Left renal cortex interstitium (tissue), 4 donors: ENCODE results near the gene KCNH3. TPM values are rescaled to one million over a fixed set of nuclear protein-coding genes. Genes with fewer than 3 reads are reported as not detected.
A peak's percentile ranks its signal among the peaks of the same experiment; 100 is the strongest.

Experiments
- DNase-seq, 4 donors: peaks; one replicate each; pipeline ENCODE4 v3.0.0-alpha.2; 2013; ENCODE audit warnings: low read depth in 4 of 4, low spot score in 2 of 4, missing footprints in 1 of 4
- polyA plus RNA-seq, 4 donors: library from polyadenylated mRNA; unstranded; fragments of 120-200 nt; gene quantifications; one replicate each; pipeline ENCODE4 v1.2.1, GENCODE V29; 2013; ENCODE audit not compliant: insufficient read length in 4 of 4

The KCNH3 gene
- polyA plus RNA-seq, 4 donors, result 3.9 to 7.6 (median 6.9) TPM

DNA sequence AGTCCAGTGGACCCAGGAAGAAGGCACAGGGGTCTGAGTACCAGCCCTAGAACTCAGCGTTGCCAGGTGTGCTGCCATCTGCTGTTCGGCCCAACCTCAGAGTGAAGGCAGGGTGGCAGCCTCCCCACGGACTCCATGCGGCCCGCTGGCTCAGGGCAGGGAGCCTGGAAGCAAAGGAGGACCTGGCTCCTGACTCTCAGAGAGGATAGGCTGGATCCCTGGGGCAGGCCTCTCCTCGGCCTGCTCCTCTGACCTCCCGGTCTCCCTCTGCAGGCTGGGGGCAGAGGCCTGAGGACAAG is 19.0 kb downstream of the KCNH3 start:
- DNase-seq, result no peak

DNA sequence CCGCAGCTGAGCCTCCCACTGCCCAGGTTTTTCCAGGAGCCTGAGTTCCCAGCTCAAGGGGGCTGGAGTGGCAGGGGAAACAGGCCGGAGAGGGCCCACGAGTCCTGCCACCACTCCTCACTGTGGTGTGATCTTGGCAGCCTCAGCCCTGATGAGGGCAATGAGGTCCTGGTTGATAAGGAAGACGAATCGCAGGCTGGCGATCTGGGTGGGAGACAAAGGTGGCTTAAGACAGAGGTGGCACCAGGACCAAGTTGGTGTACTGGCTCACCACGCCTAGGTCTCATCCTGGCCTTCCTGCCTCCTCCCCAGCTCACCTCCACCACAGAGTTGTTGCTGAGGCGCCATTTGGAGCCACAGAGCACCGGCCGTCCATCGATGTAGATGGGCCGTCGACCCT is 19.7 kb downstream of the KCNH3 start:
- no peak for DNase-seq

DNA sequence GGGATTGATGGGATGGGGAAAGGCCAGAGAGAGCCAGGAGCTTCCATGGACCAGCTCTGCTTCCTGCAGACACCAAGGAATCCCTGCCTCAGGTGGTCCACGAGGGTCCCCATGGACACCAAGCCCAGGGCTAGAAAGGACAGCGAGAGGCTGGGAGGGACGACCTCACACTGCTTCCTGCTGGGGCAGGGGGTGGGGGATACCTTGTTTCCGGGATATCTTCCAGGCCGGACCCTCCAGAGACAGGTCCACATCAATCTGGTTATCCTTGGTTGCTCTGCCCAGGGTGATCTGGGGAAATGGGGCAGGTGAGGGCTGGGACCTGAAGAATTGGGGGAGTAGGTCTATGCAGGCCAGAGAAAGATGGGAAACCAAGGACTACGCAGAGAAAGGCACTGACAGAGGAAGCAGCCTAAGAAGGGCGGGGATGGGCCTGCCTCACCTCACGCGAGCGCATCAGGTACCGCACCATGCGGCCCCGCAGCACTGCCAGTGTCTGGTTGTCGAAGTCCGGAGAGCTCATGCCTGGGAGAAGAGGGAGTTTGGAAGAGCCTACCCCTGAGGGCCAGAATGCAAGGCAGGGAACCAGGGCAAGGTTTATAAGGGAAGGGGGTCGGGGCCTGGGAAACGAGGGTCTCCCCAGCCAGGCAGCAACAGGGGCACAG is 20.3 kb downstream of the KCNH3 start:
- no peak for DNase-seq

DNA sequence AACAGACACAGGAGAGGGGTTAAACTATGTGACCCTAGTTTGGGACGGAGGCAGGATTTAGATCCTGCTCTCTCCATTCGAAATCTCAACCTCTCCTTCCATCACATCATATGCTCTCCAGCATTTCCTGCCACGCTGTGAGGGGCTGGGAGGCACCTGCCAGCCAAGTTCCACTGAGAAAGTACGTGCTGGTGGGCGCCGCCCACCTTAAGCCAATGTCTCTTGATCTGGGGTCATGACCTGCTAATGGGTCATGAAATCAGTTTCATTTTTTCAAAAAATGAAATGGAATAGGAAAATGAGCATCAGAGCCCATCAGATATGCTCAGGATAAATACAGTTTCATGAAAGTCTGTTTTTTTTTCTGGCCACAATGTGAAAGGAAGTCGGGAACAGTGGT is 21.9 kb downstream of the KCNH3 start:
- DNase-seq, result no peak

DNA sequence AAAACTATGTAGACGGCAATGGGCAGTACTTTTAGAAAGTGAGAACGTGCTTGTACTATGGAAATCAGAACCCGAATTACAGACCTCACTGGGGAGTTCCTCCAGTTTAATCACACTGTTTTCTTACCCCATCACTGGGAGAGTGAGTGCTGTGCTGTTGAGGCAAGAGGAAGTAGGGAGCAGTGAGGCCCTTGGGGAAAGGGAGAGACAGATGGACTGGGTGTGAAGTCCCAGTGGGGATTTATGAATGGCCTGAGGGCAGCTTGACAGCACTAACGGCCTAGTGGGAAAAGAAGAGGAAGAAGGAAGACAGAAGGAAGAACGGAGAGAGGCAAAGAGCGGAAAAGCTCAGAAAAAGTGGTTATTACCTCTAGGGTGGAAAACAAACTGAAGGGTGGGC is 23.4 kb downstream of the KCNH3 start:
- DNase-seq, result no peak

DNA sequence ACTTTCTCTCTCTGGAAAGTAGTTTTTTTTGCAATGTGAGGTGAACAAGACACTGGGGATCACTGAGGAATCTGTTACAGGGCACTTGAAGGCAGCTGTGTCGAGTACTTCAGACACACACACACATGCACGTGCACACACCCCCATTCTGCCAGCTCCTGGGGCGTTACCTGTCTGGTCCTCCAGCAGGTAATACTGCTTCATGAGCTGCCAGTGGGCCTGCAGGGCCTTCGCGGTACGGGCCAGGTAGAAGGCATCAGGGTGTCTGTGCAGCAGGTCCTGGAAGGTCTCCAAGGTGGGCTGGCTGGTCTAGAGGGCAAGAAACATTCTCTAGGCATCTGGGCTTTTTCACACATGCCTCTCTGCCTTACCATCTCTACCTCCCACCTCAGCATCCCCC is 24.0 kb downstream of the KCNH3 start:
- no peak for DNase-seq

DNA sequence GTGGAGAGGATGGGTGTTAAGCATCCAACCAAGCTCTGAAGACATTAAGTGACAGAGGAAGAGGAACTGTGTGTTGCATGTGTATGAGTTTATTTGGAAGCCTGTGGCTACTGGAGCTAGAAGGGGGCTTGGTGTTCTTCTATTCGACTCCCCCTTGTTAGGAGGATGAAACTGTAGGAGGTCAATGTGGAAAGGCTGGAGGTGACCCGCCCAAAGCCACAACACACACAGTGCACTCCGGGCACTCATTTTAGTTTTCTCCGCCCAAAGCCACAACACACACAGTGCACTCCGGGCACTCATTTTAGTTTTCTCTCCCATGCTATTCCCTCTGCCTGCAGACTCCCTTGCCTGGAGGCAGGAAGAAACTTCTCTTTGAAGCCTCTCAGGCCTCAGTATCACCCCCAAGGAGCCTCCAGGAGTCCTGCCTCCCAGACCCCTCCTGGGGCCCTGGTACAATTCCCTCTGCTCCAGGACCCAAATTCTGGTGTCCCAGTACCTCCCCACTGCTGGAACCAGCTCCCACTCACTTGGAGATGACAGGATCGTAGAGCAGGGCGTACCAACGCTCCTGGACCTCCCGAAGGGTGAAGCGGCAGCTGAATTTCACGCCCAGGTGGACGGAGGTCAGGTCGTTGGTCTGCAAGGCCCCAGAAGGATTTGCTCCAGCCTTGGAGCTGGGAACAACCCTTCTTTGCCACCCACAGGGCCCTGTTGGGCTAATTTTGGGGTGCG is 25.3 kb downstream of the KCNH3 start:
- no peak for DNase-seq

DNA sequence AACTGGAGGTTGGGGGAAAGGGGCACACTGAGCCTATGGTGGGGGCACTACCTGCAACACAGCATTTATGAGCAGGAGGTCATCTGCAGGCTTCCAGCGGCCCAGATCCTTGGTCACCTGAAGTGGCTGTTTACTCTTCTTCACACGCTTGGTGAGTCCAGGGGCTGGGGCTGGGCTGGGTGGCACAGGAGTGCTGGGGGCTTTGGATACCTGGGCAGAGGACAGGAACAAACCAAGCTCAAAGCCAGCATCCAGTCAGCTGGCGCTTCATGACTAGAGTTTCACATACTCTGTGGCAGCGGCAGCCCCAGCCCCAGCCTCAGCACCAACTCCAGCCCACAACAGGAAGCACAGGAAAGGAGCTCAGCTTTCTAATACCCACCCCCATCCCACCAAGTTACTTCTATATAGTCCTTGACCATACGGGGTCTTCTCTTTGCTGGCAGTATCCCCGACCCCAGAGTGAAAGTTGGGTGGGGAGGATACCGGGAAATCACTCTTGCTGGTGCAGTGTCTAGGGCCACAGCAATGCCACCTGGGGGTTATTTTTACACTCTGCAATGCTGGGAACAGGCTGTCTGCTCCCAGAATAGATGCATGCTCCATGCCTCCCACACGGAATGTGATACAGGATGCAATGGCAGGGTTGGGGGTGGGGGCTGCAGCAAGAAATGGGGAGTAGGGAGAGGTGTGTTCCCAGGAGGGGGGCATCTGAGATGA is 26.0 kb downstream of the KCNH3 start:
- DNase-seq, result no peak

DNA sequence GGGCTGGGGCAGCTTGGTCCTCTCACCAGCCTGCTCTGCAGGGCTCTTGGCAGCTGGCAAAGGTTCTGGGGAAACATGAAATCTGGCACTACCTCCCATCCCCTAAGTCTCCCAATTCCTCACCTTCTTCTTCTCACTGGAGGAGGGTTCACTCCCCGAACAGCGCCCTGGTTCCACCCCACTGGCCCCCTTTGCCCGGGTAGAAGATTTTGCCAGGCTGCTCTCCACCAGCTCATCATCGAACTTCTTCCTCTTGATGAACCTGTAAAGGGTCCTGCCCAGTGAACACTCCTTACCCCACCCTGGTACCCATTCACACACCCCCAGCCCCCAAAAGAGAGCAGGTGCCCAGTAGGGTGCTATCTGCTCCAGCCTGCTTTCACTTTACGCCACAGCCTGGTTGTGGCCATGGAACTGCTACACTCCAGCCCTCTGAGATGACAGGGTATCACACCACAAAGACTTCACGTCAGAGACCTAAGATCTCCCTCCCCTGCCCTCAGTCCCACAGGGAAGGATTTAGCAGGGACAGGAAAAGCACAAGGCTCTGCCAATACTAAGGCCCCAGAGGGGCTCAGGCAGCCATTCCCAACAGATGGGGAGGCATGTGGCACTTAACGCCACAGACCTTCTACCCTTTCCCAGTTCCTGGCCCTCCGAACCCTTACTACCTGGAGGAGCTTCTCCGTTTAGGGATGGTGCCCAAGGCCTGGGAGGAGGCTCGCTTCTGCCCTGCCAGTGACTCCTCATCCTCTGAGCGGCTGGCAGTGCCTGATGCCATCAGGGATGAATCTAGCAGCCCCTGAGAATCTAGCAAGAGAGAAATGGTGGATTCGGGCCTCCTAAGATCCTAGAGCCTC is 26.8 kb downstream of the KCNH3 start:
- DNase-seq, result no peak

DNA sequence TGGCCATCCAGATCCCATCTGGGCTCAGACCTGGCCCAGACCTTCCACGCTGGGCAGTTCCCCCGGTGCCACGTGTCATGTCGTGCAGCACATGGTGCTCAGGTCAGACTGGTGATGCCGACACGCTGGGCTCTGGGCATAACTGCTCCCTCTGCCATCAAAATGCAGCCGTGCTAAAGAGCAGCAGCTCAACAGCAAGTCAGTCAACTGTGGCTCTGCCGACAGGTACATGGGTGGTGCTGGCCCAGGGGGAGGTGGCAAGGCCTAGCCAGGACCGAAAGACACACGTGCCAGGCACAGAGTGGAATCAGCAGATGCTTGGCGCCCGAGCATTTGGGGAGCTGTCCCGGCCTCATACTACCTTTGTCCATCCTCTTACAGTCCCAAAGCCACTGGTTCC is 27.5 kb downstream of the KCNH3 start:
- no peak for DNase-seq

DNA sequence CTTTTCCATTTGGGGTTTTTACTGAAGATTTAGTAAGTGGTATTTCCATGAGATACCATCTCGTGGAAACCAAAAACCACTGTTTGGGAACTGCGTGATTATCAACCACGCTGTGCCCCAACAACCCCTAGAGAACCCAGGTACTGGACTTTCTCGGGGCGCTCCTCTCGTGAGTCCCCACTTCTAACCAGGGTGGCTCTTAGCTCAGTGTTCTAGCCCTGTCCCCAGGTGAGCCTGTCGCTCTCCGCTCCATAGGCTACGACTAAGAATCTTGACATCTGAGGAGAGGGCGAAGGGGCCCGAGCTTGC is 28.4 kb downstream of the KCNH3 start:
- DNase-seq, result no peak

DNA sequence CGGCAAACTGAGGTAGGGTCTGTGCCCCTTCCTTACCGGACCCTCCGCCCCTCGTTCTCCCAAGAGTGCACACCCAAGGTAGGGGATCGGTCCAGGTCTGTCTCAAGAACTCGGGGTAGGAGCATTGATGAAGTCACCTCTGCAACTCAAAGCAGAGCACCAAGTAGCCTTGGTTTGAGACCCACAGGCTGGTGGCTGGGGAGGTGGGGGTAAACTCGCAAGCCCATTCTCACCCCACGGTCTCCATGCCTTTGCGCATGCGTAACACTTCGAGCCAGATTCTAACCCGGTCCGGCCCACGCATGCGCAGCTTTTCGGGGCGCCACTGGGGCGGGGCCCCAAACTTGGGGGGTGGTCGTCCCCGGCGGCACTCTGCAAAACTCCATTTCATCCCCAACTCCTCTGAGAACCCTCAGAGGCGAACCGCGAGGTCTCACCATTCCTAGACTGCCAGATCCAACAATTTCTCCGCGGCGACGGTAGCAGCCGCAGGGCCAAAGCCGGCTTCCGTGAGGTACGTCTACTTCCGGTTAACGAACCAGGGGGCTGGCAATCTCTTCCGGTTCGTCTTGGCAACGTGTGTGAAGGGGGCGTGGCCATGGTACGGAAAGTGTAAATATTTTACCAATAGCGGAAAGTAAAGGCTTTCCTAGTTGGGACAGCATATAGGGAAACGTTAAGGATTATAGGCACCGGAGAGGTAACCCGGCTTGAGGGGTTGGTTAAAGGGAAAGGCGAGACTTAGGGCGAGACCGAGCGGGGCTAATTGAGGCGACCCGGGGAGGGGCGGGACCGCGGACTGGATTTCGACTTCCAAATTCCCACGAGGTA is 29.0 kb downstream of the KCNH3 start, which contains the start of gene MCRS1:
MCRS1 (minus strand) TSS at position 532 of the 831 bp plus-strand sequence. CDS start 1,411 bp downstream, outside the sequence.
- peak; percentile 77 to 94 (median 88) for DNase-seq

DNA sequence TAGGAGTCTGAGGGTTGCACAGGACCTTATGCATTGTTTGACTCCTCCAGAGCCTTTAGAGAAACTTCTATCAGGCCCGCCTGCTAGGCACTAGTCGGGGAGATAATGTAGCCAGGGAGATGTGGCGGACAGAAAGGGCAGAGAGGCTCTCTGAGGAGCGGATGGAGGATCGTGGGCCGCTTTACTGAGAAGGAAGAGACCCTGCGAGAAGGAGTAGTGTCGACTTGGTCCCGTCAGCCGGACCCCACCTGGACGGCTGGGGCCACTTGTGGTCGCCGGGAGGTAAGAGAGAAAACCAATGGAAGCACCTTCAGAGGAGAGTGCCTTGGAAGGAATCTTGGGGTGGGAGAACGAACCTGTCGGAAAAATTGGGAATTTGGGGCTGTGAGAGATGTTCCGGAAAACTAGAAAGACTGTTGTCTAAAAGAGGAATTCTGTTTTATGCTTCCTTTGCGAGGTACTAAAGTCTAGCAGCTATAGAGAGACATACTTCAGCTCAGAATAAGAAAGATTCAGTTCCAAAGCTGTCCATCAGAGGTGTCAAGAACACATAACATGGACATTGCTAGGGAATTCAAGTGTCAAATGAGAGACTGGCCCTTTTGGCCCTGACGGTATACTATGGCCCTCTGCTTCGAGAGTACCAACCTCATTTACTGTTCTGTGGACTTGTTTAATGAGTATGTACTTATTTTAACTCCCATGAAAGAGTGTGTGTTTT is 29.8 kb downstream of the KCNH3 start:
- no peak for DNase-seq

DNA sequence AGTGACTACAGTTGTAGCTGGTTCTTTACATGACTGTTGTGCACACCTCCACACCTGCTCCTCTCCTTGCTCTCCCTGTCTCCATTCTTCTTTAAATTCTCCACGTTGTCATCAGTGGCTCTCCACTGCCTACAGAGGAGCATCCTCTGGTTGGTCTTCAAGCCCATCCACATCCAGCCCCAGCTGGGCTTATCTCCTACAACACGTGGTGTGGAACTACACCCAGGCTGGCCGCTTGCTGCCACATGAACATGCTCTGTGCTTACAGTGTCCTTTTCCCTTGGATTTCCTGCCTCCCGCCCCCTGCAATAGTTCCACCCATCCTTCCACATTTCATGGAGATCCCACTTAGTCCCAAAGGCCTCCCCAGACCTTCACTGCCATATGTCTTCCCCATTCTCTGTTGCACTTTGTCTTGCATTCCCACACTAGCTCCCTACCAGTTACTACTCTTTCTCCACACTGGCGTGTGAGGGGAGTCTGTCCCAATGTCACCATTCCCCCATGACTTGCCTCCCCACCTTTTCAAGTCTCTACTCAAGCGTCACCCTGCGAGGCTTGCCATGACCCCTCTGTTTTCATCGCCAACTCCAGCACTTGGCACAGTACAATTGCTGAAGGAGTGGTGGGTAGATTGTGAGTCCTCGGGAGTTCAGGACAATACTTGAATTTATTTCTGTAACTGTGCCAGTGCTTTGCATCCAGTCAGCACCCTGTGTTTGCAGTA is 38.9 kb downstream of the KCNH3 start:
- DNase-seq, result no peak

DNA sequence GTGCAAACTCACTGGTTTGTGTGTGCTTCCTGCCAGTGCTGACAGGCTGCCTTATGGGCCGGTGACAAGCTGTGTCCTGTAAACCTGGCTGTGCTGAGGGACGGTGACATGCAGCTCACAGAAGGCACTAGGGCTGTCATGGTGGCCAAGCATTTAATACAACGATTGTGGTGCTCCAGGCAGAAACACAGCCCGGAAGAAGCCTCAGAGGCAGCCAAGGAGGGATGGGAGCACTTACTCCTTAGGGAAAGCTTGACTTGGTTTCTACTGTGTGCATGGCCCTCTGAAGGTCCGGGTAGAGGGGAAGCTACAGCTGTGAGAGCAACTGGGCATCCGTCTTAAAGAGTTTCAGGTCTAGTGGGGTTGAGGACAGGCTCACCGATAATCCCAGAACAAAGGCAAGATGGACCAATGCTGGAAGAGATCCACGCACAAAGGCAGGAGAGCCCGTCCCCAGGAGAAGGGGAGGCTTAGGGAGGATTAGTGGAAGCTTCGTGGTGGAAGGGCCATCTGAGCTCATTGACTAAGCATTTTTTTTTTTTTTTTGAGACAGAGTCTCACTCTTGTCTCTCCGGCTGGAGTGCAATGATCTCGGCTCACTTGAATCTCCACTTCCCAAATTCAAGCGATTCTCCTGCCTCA is 39.8 kb downstream of the KCNH3 start:
- DNase-seq, result no peak

DNA sequence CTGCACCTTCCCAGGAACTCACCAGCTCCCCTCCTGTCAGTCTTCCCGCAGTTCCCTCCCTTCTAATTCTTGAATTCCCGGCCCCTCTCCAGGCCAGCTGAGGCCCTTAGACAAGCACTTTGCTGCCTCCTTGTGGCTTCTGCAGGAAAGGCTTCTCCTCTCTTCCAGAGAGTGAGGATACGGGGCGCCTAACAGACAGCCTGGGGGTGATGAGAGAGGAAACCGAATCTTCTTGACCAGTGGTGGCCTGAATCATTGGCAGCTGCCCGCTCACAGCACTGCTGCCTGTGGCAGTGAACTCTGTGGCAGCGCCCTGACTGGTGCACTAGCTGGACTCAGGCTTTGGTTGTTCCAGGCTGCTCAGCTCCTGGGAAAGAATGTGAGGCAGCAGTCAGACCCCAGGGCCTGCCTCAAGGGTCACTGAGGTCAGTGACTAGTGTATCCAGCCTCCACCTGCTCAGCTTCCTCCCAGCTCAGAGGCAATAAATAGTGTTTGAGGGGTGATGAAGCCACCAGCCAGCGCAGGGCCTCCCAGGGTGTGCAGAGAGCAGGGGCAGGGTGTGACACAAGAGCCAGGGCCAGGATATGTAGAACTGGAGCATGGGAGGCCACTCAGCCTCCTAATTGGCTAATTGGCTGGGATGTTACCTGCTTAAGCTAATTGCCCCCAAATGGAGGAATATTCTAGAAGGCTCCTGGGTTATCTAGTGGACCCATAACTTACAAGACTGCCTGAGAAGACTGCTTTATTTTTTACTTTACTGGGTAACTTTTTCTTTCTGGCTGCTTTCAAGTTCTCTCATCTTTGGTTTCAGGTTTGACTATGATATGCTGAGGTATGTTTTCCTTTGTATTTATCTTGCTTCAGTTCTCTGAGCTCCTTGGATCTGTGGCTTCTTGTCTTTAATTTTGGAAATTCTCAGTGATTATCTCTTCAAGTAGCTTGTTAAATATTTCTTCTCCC is 42.0 kb downstream of the KCNH3 start:
- DNase-seq, result peak; percentile 48 to 82 (median 64)

DNA sequence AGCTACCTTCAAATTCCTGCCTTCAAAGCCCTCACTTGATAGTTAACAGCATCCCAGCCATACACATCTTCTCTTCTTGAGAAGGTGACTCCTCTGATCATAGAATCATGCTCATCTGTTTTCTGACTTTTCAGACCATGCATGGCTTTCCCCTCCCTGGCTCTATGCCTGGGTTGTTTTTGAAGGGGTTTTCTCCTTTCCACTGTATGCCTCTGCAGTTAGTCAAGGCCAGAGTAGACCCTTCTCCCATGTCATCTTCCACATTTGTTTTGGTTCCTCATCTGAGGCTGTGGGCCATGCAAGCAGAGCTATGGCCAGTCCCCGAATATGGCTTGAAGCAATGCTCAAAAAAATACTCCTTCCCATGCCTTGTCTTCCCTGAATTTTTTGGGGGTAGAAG is 43.4 kb downstream of the KCNH3 start:
- no peak for DNase-seq
